ENCODE measurements around the gene AKAP3.

Gene AKAP3

GRCh38 chr12:4595881-4596280 is 53.0 kb downstream of the AKAP3 start:
- DNase-seq (ENCODE audit: low read depth in 2 of 2): no peak

- DNase-seq (ENCODE audit: low read depth in 2 of 2): no peak
These were observed 57.6 kb downstream of the AKAP3 start for GRCh38 chr12:4591180-4591687.

- no peak for DNase-seq (ENCODE audit: low read depth in 2 of 2)
These were observed 58.9 kb downstream of the AKAP3 start for GRCh38 chr12:4589941-4590340.

GRCh38 chr12:4588916-4589315 is 59.9 kb downstream of the AKAP3 start:
- DNase-seq (ENCODE audit: low read depth in 2 of 2): no peak

- DNase-seq (ENCODE audit: low read depth in 2 of 2): no peak
These were observed 61.7 kb downstream of the AKAP3 start for GRCh38 chr12:4587108-4587507.

- no peak for DNase-seq (ENCODE audit: low read depth in 2 of 2)
These were observed 62.4 kb downstream of the AKAP3 start for GRCh38 chr12:4586500-4586899.

GRCh38 chr12:4584896-4585295 is 64.0 kb downstream of the AKAP3 start:
- no peak for DNase-seq (ENCODE audit: low read depth in 2 of 2)

DNA sequence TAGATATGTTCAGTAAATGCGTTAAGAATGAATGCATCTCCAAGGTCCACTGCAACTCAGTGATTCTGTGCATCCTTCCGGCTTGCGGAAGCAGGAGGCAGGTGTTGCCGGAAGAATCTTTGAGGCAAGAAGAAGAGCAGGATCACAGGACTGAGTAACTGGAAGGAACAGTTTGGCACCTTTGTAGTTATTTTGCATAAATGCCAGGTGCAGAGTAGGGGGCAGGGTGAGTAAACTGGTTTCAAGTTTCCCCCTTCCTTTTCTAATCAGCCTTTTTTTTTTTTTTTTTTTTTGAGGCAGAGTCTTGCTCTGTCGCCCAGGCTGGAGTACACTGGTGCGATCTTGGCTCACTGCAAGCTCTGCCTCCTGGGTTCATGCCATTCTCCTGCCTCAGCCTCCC is 64.6 kb downstream of the AKAP3 start:
- DNase-seq (ENCODE audit: low read depth in 2 of 2): no peak

- DNase-seq (ENCODE audit: low read depth in 2 of 2): no peak
These were observed 68.6 kb downstream of the AKAP3 start for GRCh38 chr12:4580281-4580688.

DNA sequence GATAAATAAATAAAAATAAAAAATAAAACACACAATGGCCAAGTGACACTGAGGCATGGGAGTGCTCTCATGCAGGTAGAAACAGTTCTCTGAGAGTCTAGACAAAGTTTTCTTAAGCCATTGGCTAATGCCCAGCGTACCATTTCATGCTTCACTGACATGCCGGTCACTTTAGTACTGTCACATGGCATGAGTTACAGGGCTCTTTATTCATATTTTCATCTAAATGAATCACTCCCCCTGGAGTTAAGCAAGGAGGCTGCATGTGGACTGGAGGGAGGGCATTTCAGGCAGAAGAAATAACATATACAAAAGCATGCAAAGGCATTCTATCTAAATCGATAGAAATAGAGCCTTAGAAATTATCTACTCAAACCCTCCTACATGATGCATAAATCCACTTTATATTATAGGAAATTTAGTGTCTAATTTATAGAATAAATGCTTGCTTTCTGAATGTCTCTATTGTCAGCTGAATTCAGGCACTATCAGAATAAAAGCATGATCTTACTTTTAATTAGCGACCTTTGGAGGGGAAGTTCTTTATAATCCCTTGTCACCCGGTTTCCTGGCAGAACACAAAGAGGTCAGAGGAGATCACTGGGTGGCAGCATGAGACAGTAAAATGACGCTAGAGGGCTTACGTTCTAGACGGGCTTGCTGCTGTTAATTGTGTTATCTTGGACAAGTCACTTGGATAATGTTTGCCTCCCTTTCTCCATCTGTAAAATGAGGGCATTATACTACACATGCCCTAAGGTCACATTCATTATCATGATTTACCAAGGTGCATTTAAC is 69.3 kb downstream of the AKAP3 start:
- no peak for DNase-seq (ENCODE audit: low read depth in 2 of 2)

- DNase-seq (ENCODE audit: low read depth in 2 of 2): no peak
These were observed 76.2 kb downstream of the AKAP3 start for GRCh38 chr12:4572680-4573079.

DNA sequence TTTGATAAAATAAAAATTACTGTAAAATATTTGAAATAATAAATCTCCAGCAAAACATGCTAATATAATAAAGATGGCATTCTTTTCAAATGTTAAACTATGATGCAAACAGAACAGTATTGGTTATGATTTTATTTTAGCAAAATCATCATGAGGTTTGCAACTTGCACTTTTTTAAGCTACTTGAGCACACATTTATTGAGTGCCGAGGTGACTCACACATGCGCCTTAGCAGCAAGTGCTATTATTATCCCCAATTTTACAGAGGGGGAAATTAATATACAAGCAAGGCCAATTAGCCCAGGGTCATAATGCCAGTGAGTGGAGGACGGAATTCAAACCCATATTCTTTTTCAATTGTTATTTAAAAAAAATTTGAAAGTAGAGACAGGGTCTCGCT is 79.6 kb downstream of the AKAP3 start:
- no peak for DNase-seq (ENCODE audit: low read depth in 2 of 2)

GRCh38 chr12:4567073-4567881 is 81.6 kb downstream of the AKAP3 start:
- no peak for DNase-seq (ENCODE audit: low read depth in 2 of 2)

- no peak for DNase-seq (ENCODE audit: low read depth in 2 of 2)
These were observed 82.4 kb downstream of the AKAP3 start for GRCh38 chr12:4566474-4566873.
